GM23338 (cell line): ENCODE data around the gene MPRIP. TPM values are rescaled to one million over a fixed set of nuclear protein-coding genes. Genes with fewer than 3 reads are reported as not detected.

Source experiments
- ATAC-seq: fragments of 200-7000 bp; cut with Tn5 transposase; 3 replicates; pipeline ENCODE4 v1.9.1; 2020
- DNase-seq: peaks from one replicate; pipeline ENCODE4 v3.0.0-alpha.2; 2015; ENCODE audit warnings: low spot score
- H2AFZ ChIP-seq: fragments of 200-600 bp; sonication (generic); 2 replicates; pipeline ENCODE4 v1.8.0; 2016; ENCODE audit warnings: antibody characterized with exemption, mild to moderate bottlenecking, moderate library complexity
- H3F3A ChIP-seq: fragments of 200-600 bp; sonication (generic); replicated peaks from 2 replicates; pipeline ENCODE4 v1.8.0; 2017; ENCODE audit warnings: antibody characterized with exemption, mixed run types, low read depth
- H3K27ac ChIP-seq: fragments of 200-600 bp; sonication (generic); 2 replicates; pipeline ENCODE4 v1.6.1; 2016; ENCODE audit warnings: low read depth
- H3K27me3 ChIP-seq: fragments of 200-600 bp; sonication (generic); 2 replicates; pipeline ENCODE4 v1.8.0; 2016; ENCODE audit warnings: mild to moderate bottlenecking, mixed run types, moderate library complexity; ENCODE audit not compliant: insufficient read depth
- H3K36me3 ChIP-seq: fragments of 200-600 bp; sonication (generic); 2 replicates; pipeline ENCODE4 v1.8.0; 2016; ENCODE audit warnings: mild to moderate bottlenecking; ENCODE audit not compliant: insufficient read depth
- H3K4me1 ChIP-seq: fragments of 200-600 bp; sonication (generic); 2 replicates; pipeline ENCODE4 v1.8.0; 2016; ENCODE audit warnings: mild to moderate bottlenecking, moderate library complexity; ENCODE audit not compliant: insufficient read depth
- H3K4me2 ChIP-seq: fragments of 200-600 bp; sonication (generic); 2 replicates; pipeline ENCODE4 v1.7.1; 2017; ENCODE audit warnings: mixed run types
- H3K4me3 ChIP-seq: fragments of 200-600 bp; sonication (generic); 2 replicates; pipeline ENCODE4 v1.6.1; 2016; ENCODE audit warnings: mixed run types
- H3K79me2 ChIP-seq: fragments of 200-600 bp; sonication (generic); replicated peaks from 2 replicates; pipeline ENCODE4 v1.8.0; 2017; ENCODE audit warnings: mild to moderate bottlenecking; ENCODE audit not compliant: insufficient read depth
- H3K9me2 ChIP-seq: fragments of 200-600 bp; sonication (generic); 2 replicates; pipeline ENCODE4 v1.8.0; 2017; ENCODE audit not compliant: insufficient read depth
- H4K20me1 ChIP-seq: fragments of 200-600 bp; sonication (generic); replicated peaks from 2 replicates; pipeline ENCODE4 v1.8.0; 2017; ENCODE audit warnings: mild to moderate bottlenecking; ENCODE audit not compliant: insufficient read depth
- H3K27ac Mint-ChIP-seq: 2 replicates; pipeline ENCODE4 v1.8.0; 2020; ENCODE audit warnings: inconsistent platforms, mild to moderate bottlenecking, moderate library complexity, mixed read lengths
- H3K27me3 Mint-ChIP-seq: 3 replicates; pipeline ENCODE4 v1.8.0; 2022; ENCODE audit warnings: low read depth, mild to moderate bottlenecking, moderate library complexity, mixed read lengths, inconsistent platforms; ENCODE audit not compliant: insufficient read depth, poor library complexity
- H3K36me3 Mint-ChIP-seq: 3 replicates; pipeline ENCODE4 v1.8.0; 2021; ENCODE audit warnings: low read depth, mild to moderate bottlenecking, inconsistent platforms, moderate library complexity, mixed read lengths
- H3K4me1 Mint-ChIP-seq: 3 replicates; pipeline ENCODE4 v1.8.0; 2020; ENCODE audit warnings: mild to moderate bottlenecking, inconsistent platforms, mixed read lengths
- H3K4me3 Mint-ChIP-seq: 3 replicates; pipeline ENCODE4 v1.8.0; 2021; ENCODE audit warnings: moderate library complexity, mild to moderate bottlenecking, inconsistent platforms, mixed read lengths
- H3K9me3 Mint-ChIP-seq: 3 replicates; pipeline ENCODE4 v1.8.0; 2020; ENCODE audit warnings: moderate library complexity, mild to moderate bottlenecking, inconsistent platforms, mixed read lengths
- CREB1 ChIP-seq: fragments of 250-450 bp; sonication (Bioruptor Pico); IDR thresholded peaks from 2 replicates; pipeline ENCODE4 v1.5.0; 2020; ENCODE audit warnings: low read depth, mild to moderate bottlenecking, moderate library complexity
- EZH2phosphoT487 ChIP-seq: fragments of 200-600 bp; sonication (generic); IDR thresholded peaks from one replicate; pipeline ENCODE4 v1.8.1; 2018; ENCODE audit warnings: antibody characterized with exemption; ENCODE audit not compliant: unreplicated experiment
- JUNB ChIP-seq: IDR thresholded peaks from one replicate; pipeline ENCODE4 v1.6.1; 2016; ENCODE audit warnings: antibody characterized with exemption; ENCODE audit not compliant: unreplicated experiment
- NANOG ChIP-seq: IDR thresholded peaks from 2 replicates; pipeline ENCODE4 v1.6.1; 2016; ENCODE audit warnings: antibody characterized with exemption, borderline replicate concordance
- POLR2AphosphoS5 ChIP-seq: IDR thresholded peaks from 2 replicates; pipeline ENCODE4 v1.6.1; 2016; ENCODE audit warnings: antibody characterized with exemption, low read depth
- STAT1 ChIP-seq: IDR thresholded peaks from one replicate; pipeline ENCODE4 v1.6.1; 2016; ENCODE audit warnings: antibody characterized with exemption; ENCODE audit not compliant: unreplicated experiment
- ZNF114 ChIP-seq: fragments of 250-450 bp; sonication (Bioruptor Pico); IDR thresholded peaks from 2 replicates; pipeline ENCODE4 v1.5.0; 2020; ENCODE audit warnings: mild to moderate bottlenecking, moderate library complexity
- ZNF331 ChIP-seq: fragments of 250-450 bp; sonication (Bioruptor Pico); IDR thresholded peaks from 2 replicates; pipeline ENCODE4 v1.5.0; 2020; ENCODE audit warnings: low read depth, mild to moderate bottlenecking, moderate library complexity
- polyA plus RNA-seq: library from polyadenylated mRNA; unstranded; fragments of >200 nt; fragmentation: Nextera tagmentation; extraction: Ambion mirVana; gene quantifications from 2 replicates; pipeline ENCODE4 v1.2.1, GENCODE V29; 2016
- total RNA-seq: library from RNA; depleted of rRNA; stranded (reverse); fragments of >200 nt; shearing (Covaris generic); gene quantifications from 2 replicates; pipeline ENCODE4 v1.2.3, GENCODE V29; 2014
- TF ChIP-seq, protein P1 (sequence below): fragments of 250-450 bp; sonication (Bioruptor Pico); IDR thresholded peaks from 2 replicates; pipeline ENCODE4 v1.5.0; 2020; ENCODE audit warnings: mild to moderate bottlenecking, moderate library complexity
- TF ChIP-seq, protein P2 (sequence below): IDR thresholded peaks from 2 replicates; pipeline ENCODE4 v1.6.1; 2016; ENCODE audit warnings: antibody characterized with exemption
- TF ChIP-seq, protein P3 (sequence below), 2 experiments: fragments of 200-600 bp in 1 of 2; sonication (generic) in 1 of 2; conservative IDR thresholded peaks; 2 replicates each; pipeline versions ENCODE4 v1.5.1 to v1.6.1; 2016 to 2017; ENCODE audit warnings: antibody characterized with exemption in 2 of 2, low read depth in 2 of 2, mild to moderate bottlenecking in 2 of 2, moderate library complexity in 1 of 2
- TF ChIP-seq, protein P4 (sequence below): IDR thresholded peaks from one replicate; pipeline ENCODE4 v1.6.1; 2018; ENCODE audit warnings: antibody characterized with exemption; ENCODE audit not compliant: unreplicated experiment

Gene MPRIP
- total and polyA plus RNA-seq, 2 experiments from 2014 or later: 39.3 to 113 TPM

DNA sequence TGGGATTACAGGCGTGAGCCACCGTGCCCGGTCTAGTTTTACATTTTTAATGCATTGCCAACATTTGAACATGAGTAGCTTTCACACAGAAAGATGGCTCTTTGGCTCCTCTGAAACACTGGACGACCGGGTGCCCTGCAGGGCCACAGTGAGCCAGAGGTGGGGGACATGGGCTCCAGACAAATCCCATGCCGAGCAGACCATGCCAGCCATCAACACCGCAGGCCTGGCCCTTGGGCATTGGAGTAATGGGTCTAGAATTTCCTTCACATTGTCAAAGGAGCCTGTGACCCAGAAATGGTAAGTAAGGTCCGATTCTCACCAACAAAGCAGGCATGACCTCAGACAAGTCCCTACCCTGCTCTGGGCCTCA lies 21.4 kb upstream of the MPRIP start:
- Mint-ChIP-seq H3K27ac (no peak overlapping the region), H3K27me3 (peaks cover 11% of the 10 kb centered on the region), H3K36me3 (no peaks in the 10 kb centered on the region), H3K9me3 (peaks cover 3% of the 10 kb centered on the region; the same call in 2 of the 3 replicates), H3K4me1 (no peaks in the 10 kb centered on the region; the same call in 2 of the 3 replicates), H3K4me3 (no peak overlapping the region)
- H3K27me3 ChIP-seq: no peaks in the 10 kb centered on the region
- no peaks in the 10 kb centered on the region for H3K9me2 ChIP-seq
- H3K4me1 ChIP-seq: no peaks in the 10 kb centered on the region
- no peaks in the 10 kb centered on the region for H3K36me3 ChIP-seq
- H2AFZ ChIP-seq: no peak overlapping the region
- no peaks in the 10 kb centered on the region for H3F3A ChIP-seq
- no peak for ATAC-seq
- TF ChIP-seq EZH2phosphoT487: no peak
- no peak for TF ChIP-seq STAT1
- TF ChIP-seq ZNF114 (CRISPR knock-in tag): no peak
- TF ChIP-seq, protein P1, sequence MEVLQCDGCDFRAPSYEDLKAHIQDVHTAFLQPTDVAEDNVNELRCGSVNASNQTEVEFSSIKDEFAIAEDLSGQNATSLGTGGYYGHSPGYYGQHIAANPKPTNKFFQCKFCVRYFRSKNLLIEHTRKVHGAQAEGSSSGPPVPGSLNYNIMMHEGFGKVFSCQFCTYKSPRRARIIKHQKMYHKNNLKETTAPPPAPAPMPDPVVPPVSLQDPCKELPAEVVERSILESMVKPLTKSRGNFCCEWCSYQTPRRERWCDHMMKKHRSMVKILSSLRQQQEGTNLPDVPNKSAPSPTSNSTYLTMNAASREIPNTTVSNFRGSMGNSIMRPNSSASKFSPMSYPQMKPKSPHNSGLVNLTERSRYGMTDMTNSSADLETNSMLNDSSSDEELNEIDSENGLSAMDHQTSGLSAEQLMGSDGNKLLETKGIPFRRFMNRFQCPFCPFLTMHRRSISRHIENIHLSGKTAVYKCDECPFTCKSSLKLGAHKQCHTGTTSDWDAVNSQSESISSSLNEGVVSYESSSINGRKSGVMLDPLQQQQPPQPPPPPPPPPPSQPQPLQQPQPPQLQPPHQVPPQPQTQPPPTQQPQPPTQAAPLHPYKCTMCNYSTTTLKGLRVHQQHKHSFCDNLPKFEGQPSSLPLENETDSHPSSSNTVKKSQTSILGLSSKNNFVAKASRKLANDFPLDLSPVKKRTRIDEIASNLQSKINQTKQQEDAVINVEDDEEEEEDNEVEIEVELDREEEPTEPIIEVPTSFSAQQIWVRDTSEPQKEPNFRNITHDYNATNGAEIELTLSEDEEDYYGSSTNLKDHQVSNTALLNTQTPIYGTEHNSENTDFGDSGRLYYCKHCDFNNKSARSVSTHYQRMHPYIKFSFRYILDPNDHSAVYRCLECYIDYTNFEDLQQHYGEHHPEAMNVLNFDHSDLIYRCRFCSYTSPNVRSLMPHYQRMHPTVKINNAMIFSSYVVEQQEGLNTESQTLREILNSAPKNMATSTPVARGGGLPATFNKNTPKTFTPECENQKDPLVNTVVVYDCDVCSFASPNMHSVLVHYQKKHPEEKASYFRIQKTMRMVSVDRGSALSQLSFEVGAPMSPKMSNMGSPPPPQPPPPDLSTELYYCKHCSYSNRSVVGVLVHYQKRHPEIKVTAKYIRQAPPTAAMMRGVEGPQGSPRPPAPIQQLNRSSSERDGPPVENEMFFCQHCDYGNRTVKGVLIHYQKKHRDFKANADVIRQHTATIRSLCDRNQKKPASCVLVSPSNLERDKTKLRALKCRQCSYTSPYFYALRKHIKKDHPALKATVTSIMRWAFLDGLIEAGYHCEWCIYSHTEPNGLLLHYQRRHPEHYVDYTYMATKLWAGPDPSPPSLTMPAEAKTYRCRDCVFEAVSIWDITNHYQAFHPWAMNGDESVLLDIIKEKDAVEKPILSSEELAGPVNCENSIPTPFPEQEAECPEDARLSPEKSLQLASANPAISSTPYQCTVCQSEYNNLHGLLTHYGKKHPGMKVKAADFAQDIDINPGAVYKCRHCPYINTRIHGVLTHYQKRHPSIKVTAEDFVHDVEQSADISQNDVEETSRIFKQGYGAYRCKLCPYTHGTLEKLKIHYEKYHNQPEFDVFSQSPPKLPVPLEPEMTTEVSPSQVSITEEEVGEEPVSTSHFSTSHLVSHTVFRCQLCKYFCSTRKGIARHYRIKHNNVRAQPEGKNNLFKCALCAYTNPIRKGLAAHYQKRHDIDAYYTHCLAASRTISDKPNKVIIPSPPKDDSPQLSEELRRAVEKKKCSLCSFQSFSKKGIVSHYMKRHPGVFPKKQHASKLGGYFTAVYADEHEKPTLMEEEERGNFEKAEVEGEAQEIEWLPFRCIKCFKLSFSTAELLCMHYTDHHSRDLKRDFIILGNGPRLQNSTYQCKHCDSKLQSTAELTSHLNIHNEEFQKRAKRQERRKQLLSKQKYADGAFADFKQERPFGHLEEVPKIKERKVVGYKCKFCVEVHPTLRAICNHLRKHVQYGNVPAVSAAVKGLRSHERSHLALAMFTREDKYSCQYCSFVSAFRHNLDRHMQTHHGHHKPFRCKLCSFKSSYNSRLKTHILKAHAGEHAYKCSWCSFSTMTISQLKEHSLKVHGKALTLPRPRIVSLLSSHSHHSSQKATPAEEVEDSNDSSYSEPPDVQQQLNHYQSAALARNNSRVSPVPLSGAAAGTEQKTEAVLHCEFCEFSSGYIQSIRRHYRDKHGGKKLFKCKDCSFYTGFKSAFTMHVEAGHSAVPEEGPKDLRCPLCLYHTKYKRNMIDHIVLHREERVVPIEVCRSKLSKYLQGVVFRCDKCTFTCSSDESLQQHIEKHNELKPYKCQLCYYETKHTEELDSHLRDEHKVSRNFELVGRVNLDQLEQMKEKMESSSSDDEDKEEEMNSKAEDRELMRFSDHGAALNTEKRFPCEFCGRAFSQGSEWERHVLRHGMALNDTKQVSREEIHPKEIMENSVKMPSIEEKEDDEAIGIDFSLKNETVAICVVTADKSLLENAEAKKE: no peak
- no peak for TF ChIP-seq ZNF331
- TF ChIP-seq, protein P2, sequence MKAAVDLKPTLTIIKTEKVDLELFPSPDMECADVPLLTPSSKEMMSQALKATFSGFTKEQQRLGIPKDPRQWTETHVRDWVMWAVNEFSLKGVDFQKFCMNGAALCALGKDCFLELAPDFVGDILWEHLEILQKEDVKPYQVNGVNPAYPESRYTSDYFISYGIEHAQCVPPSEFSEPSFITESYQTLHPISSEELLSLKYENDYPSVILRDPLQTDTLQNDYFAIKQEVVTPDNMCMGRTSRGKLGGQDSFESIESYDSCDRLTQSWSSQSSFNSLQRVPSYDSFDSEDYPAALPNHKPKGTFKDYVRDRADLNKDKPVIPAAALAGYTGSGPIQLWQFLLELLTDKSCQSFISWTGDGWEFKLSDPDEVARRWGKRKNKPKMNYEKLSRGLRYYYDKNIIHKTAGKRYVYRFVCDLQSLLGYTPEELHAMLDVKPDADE: no peak
- no peak for TF ChIP-seq POLR2AphosphoS5
- TF ChIP-seq, protein P3, sequence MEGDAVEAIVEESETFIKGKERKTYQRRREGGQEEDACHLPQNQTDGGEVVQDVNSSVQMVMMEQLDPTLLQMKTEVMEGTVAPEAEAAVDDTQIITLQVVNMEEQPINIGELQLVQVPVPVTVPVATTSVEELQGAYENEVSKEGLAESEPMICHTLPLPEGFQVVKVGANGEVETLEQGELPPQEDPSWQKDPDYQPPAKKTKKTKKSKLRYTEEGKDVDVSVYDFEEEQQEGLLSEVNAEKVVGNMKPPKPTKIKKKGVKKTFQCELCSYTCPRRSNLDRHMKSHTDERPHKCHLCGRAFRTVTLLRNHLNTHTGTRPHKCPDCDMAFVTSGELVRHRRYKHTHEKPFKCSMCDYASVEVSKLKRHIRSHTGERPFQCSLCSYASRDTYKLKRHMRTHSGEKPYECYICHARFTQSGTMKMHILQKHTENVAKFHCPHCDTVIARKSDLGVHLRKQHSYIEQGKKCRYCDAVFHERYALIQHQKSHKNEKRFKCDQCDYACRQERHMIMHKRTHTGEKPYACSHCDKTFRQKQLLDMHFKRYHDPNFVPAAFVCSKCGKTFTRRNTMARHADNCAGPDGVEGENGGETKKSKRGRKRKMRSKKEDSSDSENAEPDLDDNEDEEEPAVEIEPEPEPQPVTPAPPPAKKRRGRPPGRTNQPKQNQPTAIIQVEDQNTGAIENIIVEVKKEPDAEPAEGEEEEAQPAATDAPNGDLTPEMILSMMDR (conservative IDR thresholded peaks at IDR 0.05; ENCODE audit: low read depth in 2 of 2): no peak
- no peak for TF ChIP-seq NANOG
- no peak for TF ChIP-seq CREB1 (CRISPR knock-in tag)
- TF ChIP-seq, protein P4, sequence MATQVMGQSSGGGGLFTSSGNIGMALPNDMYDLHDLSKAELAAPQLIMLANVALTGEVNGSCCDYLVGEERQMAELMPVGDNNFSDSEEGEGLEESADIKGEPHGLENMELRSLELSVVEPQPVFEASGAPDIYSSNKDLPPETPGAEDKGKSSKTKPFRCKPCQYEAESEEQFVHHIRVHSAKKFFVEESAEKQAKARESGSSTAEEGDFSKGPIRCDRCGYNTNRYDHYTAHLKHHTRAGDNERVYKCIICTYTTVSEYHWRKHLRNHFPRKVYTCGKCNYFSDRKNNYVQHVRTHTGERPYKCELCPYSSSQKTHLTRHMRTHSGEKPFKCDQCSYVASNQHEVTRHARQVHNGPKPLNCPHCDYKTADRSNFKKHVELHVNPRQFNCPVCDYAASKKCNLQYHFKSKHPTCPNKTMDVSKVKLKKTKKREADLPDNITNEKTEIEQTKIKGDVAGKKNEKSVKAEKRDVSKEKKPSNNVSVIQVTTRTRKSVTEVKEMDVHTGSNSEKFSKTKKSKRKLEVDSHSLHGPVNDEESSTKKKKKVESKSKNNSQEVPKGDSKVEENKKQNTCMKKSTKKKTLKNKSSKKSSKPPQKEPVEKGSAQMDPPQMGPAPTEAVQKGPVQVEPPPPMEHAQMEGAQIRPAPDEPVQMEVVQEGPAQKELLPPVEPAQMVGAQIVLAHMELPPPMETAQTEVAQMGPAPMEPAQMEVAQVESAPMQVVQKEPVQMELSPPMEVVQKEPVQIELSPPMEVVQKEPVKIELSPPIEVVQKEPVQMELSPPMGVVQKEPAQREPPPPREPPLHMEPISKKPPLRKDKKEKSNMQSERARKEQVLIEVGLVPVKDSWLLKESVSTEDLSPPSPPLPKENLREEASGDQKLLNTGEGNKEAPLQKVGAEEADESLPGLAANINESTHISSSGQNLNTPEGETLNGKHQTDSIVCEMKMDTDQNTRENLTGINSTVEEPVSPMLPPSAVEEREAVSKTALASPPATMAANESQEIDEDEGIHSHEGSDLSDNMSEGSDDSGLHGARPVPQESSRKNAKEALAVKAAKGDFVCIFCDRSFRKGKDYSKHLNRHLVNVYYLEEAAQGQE: no peak
- TF ChIP-seq JUNB: no peak
- H4K20me1 ChIP-seq: no peaks in the 10 kb centered on the region
- H3K27ac ChIP-seq: no peak overlapping the region
- no peak overlapping the region for H3K4me2 ChIP-seq
- H3K4me3 ChIP-seq: no peak overlapping the region
- DNase-seq: no peak
- H3K79me2 ChIP-seq: no peaks in the 10 kb centered on the region
